Measurements from ENCODE around the gene MACO1.
"Not testable (repeated sequence)": the region's sequence is repeated elsewhere in the genome, so short reads cannot be mapped to it uniquely, and the experiment has no call there.

The MACO1 gene

GRCh38 chr1:25487628-25488027 is 56.9 kb downstream of the MACO1 start:
- no peak for DNase-seq

- DNase-seq = no peak
Measured at GRCh38 chr1:25492323-25492722, 61.6 kb downstream of the MACO1 start.

DNA sequence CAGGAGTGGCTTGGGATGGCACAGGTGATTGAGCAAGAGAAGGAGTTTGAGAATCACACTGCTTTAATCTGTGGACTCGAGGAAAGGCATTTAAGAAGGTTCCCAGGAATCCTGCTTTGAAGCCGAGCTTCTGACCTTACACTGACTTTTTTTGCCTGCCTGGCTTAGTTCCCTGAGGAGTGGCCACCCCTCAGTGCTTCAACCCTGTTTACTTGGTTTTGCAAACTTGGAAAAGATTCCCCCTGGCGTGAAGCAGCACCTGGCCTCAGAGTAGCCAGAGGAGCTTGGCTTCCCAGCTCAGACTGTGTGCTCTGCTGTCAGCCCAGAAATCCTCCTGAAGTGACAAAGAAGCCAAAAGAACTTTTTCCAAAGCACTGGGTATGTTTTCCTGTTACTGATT is 64.3 kb downstream of the MACO1 start:
- no peak for DNase-seq

- DNase-seq = no peak
Measured at GRCh38 chr1:25500694-25501093, 70.0 kb downstream of the MACO1 start.

DNA sequence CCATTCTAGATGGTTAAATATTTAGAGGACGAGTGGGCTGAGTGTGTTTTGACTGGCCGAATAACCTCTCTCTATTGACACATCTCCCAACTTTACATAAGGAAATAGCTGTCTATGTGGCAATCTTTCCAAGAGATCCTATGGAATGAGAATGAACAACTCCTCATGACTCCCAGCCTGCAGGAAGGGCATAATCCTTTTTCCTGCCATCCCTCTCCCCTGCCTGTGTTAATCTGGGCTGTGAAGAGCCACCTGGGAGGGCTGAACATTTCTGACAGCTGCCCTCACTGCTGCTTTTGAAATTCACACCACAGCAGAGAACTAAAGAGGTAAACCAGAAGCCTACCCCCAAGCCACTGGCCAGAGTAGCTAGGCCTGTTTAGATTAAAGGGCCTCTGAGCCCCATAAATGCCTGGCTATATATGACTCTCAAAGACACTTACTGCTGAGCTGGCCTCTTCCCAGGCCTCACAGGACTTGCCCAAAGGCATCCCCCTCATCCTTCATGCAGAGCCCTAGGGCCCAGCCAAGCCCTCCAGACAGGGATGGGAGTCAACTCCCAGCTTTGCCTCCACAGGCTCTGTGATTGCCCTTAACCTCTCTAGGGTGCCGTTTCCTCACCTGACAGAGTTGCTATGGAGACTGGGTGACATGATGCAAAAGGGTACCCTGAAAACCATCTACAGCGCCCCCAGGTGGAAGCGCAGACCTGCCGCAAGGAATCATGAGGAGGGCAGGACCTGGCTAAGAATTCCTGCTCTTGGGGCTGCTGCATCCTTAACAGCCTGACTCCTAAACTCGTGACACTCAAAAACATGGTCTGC is 70.8 kb downstream of the MACO1 start:
- DNase-seq = no peak

DNA sequence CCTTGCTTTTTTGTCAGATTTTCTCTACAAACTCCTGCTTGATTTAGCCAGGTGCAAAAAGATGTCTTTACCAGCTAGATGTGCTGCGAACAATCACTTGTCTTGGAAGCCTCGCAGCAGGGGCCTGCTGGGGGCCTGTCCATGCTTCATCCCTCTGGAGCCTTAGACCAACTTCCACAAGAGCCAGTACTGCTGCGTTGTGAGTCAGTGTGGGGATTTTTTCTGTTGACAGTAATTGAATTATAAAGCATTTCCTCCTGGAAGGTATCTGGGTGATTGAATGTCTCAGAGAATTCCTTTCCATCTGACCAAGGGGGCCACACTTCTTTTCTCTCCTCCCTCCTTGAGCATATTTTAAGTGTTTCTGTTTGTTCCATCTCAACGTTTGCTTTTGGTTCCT is 72.3 kb downstream of the MACO1 start:
- no peak for DNase-seq

DNA sequence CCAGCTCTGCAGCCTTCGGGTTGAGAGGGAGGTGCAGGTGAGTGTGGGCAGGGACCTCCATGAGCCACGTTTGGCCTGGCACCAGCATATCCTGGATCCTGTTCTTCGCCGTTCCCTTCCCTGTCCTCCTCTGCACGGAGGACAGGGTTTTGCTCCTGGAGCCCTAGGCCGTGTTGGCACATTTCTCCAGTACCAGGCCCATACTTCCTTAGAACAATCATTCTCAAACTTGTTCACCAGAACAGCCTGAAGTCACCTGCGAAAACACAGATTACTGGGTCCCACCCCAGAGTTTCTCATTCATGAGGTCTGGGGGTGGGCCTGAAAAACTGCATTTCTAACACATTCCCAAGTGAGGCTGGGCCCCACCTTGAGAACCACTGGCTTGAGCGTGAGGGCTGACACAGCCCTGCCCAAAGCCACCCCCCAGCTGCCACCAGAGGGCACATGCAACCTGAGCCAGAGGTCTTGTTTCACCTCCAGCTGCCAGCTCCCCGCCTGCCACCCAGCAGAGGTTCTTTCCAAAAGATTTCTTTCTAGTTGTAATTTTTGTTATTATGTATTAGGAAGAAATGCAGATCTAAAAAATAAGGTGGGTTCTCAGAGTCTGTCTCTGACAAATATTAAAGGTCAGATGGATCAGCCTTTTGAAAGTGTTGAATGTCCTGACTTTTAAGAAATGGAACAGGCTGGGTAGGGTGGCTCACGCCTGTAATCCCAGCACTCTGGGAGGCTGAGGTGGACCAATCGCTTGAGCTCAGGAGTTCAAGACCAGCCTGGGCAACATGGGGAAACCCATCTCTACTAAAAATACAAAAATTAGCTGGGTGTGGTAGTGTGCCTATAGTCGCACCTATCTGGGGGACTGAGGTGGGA is 73.1 kb downstream of the MACO1 start:
- peak; percentile 32 for DNase-seq

DNA sequence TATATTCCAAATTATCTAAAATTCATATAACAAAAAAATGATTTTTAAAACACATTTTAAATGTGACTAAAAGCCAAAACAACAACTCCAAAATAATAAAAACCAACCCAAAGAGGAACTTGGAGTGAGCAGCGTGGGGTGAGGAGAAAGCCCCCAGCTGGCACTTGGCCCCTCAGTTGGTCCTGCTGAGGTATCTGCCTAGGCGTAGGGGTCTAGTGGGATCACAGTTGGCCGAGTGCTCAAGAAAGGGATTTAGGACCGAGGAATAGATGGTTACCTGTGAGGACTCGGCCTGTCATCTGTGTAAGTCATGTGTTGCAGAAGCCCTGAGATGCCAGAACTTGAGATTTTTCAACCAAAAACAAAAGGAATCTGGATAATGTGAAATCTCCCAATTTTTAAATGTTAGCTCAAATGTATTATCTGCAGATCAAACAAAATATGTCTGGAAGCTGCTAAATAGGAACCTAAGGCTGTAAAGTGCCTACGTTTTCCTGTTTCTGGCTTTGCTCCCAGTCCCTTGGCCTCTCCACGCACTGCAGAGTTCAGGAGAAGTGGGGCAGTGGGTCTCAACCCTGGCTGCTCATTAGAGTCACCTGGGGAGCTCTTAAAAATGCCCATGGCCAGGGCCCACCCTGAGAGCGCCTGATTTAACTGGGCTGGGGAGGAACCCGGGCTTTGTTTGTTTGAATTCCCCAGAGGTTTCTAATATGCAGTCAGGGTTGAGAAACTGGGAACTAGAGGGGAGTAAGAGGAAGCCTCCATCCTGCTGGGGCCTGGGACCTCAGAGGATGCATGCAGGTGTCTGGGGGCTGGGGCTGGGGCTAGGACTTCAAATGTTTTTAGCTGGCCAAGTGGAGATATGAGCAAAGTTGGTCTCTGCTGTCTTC is 74.3 kb downstream of the MACO1 start:
- no peak for DNase-seq

GRCh38 chr1:25505656-25506385 is 75.1 kb downstream of the MACO1 start:
- DNase-seq = no peak

GRCh38 chr1:25506566-25507463 is 76.1 kb downstream of the MACO1 start:
- not testable (repeated sequence) for DNase-seq

DNA sequence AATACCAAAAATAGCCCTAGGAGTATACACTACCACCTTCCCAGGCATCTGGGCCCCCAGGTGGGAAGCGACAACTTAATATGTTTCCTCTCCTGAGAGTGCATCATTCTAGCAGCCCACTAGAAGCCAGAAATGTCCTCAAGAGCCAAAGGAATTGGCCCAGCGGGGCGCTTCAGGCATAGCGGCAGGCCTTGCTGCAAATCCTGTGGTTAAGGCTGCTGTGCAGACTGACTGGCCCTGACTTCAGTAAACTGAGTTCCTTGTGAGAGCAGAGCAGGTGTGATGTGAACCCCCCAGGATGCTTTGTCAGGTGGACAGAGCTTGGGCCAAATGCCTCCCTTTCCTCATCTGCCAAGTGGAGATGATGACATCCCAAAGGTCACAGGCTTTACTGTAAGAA is 83.0 kb downstream of the MACO1 start:
- no peak for DNase-seq

- no peak for DNase-seq
Measured at GRCh38 chr1:25515033-25515432, 84.3 kb downstream of the MACO1 start.

DNA sequence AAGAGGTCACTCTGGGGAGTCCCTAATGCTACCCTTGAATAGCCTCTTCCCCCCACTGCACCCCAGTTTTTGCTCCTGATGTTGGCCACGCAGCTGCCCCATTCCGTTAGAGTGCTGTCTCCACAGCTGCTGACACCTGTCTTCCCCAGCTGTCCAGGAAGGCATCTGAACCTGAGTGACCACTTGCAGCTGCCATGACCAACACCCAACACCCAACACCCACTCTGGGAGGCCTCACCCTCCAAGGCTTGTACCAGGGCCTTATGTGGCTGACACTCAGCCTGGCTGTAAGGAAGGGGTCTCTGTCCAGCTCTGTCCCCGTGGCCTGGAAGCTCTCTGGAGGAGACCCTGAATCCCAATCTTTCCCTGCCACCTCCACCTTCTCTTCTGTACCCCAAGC is 86.0 kb downstream of the MACO1 start:
- DNase-seq = no peak

- no peak for DNase-seq
Measured at GRCh38 chr1:25517476-25518394, 87.0 kb downstream of the MACO1 start.

- DNase-seq = no peak
Measured at GRCh38 chr1:25519624-25520023, 88.9 kb downstream of the MACO1 start.

DNA sequence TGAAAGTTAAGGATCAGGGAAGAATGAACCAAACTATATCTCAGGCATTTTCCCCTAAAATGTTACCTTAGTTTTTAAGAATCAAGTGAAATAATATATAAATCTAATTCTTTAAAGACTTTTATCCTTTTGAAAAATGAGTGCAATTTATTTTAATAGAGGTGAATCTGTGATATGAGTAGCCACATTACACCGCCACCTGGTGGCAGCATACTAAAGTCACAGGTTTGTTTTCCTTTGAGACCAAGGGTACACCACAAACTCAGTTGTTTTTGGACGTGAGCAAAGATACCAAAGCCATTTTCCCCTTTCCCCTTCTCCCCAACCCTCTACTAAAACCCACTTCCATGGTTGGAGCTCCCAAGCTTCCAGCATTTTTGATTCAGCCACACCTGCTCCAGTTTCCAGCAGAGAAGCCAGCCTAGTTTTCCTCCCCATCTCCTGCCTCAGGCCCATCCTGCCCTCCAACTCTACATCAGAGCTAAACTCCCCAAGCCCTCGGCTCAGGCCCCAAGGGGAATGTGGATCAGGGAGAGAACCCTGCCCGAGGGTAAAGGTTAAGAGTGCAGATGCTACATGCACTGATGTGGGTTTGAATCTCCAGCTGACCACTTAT is 89.9 kb downstream of the MACO1 start:
- DNase-seq = no peak

GRCh38 chr1:25522031-25522655 is 91.4 kb downstream of the MACO1 start:
- DNase-seq = no peak

GRCh38 chr1:25523542-25523941 is 92.8 kb downstream of the MACO1 start:
- no peak for DNase-seq

Data from right kidney (tissue), 1 donor.